ENCODE data around the gene KCND3. TPM values are rescaled to one million over a fixed set of nuclear protein-coding genes. Genes with fewer than 3 reads are reported as not detected.

KCND3 gene
- total RNA-seq, 1 donor from 2014 or later = 0.86 TPM

DNA sequence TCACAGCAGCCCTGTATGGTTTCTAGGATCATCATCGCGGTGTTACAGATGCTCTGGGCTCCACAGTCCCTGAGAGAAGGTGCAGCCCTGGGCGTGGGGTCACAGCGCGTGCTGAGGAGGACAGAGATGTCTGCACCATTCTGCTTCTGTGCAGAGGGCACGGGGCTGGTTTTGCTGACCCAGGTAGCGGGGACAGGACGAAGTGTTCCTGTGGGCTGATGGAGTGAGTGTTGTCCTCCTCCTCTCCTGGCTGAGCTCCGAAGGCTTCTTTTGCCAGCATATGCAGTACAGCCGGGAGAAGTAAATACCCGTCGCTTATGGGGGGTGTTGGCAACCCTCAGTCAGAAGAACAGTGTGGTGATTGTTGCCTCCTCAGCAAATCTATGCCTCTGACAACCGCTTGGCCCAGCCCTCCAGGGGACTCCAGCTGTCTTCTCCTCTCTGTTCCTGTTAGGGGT lies 132.2 kb downstream of the KCND3 start:
- Mint-ChIP-seq H3K4me3 (no peak overlapping the region), H3K27me3 (ENCODE audit: low read depth) (peaks cover 2% of the 10 kb centered on the region), H3K27ac (ENCODE audit: unreplicated experiment) (no peak overlapping the region), H3K36me3 (ENCODE audit: low read depth) (no peaks in the 10 kb centered on the region), H3K4me1 (peaks cover 17% of the 10 kb centered on the region), H3K9me3 (no peaks in the 10 kb centered on the region)
- TF ChIP-seq, protein P1, sequence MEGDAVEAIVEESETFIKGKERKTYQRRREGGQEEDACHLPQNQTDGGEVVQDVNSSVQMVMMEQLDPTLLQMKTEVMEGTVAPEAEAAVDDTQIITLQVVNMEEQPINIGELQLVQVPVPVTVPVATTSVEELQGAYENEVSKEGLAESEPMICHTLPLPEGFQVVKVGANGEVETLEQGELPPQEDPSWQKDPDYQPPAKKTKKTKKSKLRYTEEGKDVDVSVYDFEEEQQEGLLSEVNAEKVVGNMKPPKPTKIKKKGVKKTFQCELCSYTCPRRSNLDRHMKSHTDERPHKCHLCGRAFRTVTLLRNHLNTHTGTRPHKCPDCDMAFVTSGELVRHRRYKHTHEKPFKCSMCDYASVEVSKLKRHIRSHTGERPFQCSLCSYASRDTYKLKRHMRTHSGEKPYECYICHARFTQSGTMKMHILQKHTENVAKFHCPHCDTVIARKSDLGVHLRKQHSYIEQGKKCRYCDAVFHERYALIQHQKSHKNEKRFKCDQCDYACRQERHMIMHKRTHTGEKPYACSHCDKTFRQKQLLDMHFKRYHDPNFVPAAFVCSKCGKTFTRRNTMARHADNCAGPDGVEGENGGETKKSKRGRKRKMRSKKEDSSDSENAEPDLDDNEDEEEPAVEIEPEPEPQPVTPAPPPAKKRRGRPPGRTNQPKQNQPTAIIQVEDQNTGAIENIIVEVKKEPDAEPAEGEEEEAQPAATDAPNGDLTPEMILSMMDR (conservative IDR thresholded peaks at IDR 0.05) = no peak
- no peak for DNase-seq (ENCODE audit: low read depth, low spot score)

- Mint-ChIP-seq H3K4me1 (peaks cover 17% of the 10 kb centered on the region), H3K9me3 (no peaks in the 10 kb centered on the region), H3K36me3 (ENCODE audit: low read depth) (no peaks in the 10 kb centered on the region), H3K27ac (ENCODE audit: unreplicated experiment) (no peak overlapping the region), H3K27me3 (ENCODE audit: low read depth) (peaks cover 2% of the 10 kb centered on the region), H3K4me3 (no peak overlapping the region)
- TF ChIP-seq, protein P1 (conservative IDR thresholded peaks at IDR 0.05) = no peak
- DNase-seq (ENCODE audit: low read depth, low spot score) = no peak
These were observed 132.9 kb downstream of the KCND3 start for GRCh38 chr1:111856411-111857185.

DNA sequence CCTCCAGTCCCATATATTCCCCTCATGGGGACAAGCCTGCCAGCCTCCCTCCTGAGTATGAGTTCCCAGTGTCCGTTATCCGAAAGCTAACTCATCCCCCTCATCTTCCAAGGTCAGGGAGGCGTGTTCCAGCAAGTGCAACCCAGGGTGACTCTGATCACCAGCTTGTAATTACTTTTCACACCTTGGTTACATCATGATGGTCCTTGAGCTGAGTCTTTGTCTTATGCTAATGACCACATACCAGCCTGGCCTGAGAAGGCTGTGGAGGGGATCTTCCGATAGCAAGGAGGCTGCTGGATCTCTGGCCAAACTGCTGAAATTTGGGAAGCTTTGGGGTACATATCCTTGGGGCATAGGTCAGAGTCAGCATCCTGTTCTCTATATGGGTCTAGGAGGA lies 134.2 kb downstream of the KCND3 start:
- no peak for DNase-seq (ENCODE audit: low read depth, low spot score)
- H3K4me3 Mint-ChIP-seq = no peak overlapping the region
- H3K27ac Mint-ChIP-seq (ENCODE audit: unreplicated experiment) = no peak overlapping the region
- H3K27me3 Mint-ChIP-seq (ENCODE audit: low read depth) = peaks cover 9% of the 10 kb centered on the region
- H3K9me3 Mint-ChIP-seq = no peaks in the 10 kb centered on the region
- H3K36me3 Mint-ChIP-seq (ENCODE audit: low read depth) = no peaks in the 10 kb centered on the region
- H3K4me1 Mint-ChIP-seq = peaks cover 17% of the 10 kb centered on the region
- TF ChIP-seq, protein P1 (conservative IDR thresholded peaks at IDR 0.05) = no peak

- H3K4me1 Mint-ChIP-seq = peaks cover 17% of the 10 kb centered on the region
- peaks cover 15% of the 10 kb centered on the region for H3K27me3 Mint-ChIP-seq (ENCODE audit: low read depth)
- H3K27ac Mint-ChIP-seq (ENCODE audit: unreplicated experiment) = no peak overlapping the region
- DNase-seq (ENCODE audit: low read depth, low spot score) = no peak
- no peak overlapping the region for H3K4me3 Mint-ChIP-seq
- no peaks in the 10 kb centered on the region for H3K36me3 Mint-ChIP-seq (ENCODE audit: low read depth)
- no peaks in the 10 kb centered on the region for H3K9me3 Mint-ChIP-seq
- TF ChIP-seq, protein P1 (conservative IDR thresholded peaks at IDR 0.05) = no peak
These were observed 137.2 kb downstream of the KCND3 start for GRCh38 chr1:111852261-111852721.

- Mint-ChIP-seq H3K9me3 (no peaks in the 10 kb centered on the region), H3K36me3 (ENCODE audit: low read depth) (no peaks in the 10 kb centered on the region), H3K4me1 (peaks cover 10% of the 10 kb centered on the region), H3K27me3 (ENCODE audit: low read depth) (peaks cover 15% of the 10 kb centered on the region), H3K4me3 (no peak overlapping the region), H3K27ac (ENCODE audit: unreplicated experiment) (no peak overlapping the region)
- DNase-seq (ENCODE audit: low read depth, low spot score) = no peak
- TF ChIP-seq, protein P1 (conservative IDR thresholded peaks at IDR 0.05) = no peak
These were observed 137.9 kb downstream of the KCND3 start for GRCh38 chr1:111851552-111851951.
